GM11168 (cell line): ENCODE measurements around the gene SPATA12.

ENCODE experiments used
- in situ Hi-C: fragments of 300-500 bp; cut with MboI; formaldehyde crosslinking; loops from one replicate; pipeline ENCODE4 v1.12.0; 2022; ENCODE audit warnings: low sequenced_read_pairs; ENCODE audit not compliant: unreplicated experiment

SPATA12 gene

GRCh38 chr3:57060089-57060821 lies at the start of gene SPATA12:
TSS of gene SPATA12 (plus strand) at chr3:57060664. CDS start at chr3:57073695, 13,031 bp downstream.
- in situ Hi-C loops: no loop called here

GRCh38 chr3:57011022-57011421 lies 49.4 kb upstream of the SPATA12 start:
- in situ Hi-C loops: no loop called here

- in situ Hi-C loops: no loop called here
Measured at GRCh38 chr3:57012847-57013246, 47.6 kb upstream of the SPATA12 start.

GRCh38 chr3:57015350-57015729 lies 45.1 kb upstream of the SPATA12 start:
- in situ Hi-C loops: no loop called here

- in situ Hi-C loops: no loop called here
Measured at GRCh38 chr3:57015912-57016311, 44.6 kb upstream of the SPATA12 start.

GRCh38 chr3:57017459-57017845 lies 43.0 kb upstream of the SPATA12 start:
- in situ Hi-C loops: no loop called here

GRCh38 chr3:57018246-57018645 lies 42.2 kb upstream of the SPATA12 start:
- in situ Hi-C loops: no loop called here

GRCh38 chr3:57019057-57019456 lies 41.4 kb upstream of the SPATA12 start:
- in situ Hi-C loops: no loop called here

- in situ Hi-C loops: no loop called here
Measured at GRCh38 chr3:57025237-57025636, 35.2 kb upstream of the SPATA12 start.

GRCh38 chr3:57026944-57027343 lies 33.5 kb upstream of the SPATA12 start:
- in situ Hi-C loops: no loop called here

GRCh38 chr3:57029383-57029782 lies 31.1 kb upstream of the SPATA12 start:
- in situ Hi-C loops: no loop called here

GRCh38 chr3:57029924-57030323 lies 30.5 kb upstream of the SPATA12 start:
- in situ Hi-C loops: no loop called here

GRCh38 chr3:57030721-57031120 lies 29.7 kb upstream of the SPATA12 start:
- in situ Hi-C loops: no loop called here

GRCh38 chr3:57031631-57032541 lies 28.6 kb upstream of the SPATA12 start:
- in situ Hi-C loops: no loop called here

- in situ Hi-C loops: no loop called here
Measured at GRCh38 chr3:57036952-57037351, 23.5 kb upstream of the SPATA12 start.

GRCh38 chr3:57038466-57039164 lies 21.8 kb upstream of the SPATA12 start:
- in situ Hi-C loops: no loop called here

- in situ Hi-C loops: no loop called here
Measured at GRCh38 chr3:57041674-57042073, 18.8 kb upstream of the SPATA12 start.

GRCh38 chr3:57043518-57043917 lies 16.9 kb upstream of the SPATA12 start:
- in situ Hi-C loops: no loop called here

GRCh38 chr3:57046101-57046765 lies 14.2 kb upstream of the SPATA12 start:
- in situ Hi-C loops: no loop called here

GRCh38 chr3:57048052-57048671 lies 12.3 kb upstream of the SPATA12 start:
- in situ Hi-C loops: no loop called here
